SK-N-SH (cell line): ENCODE data around the gene CDSN.

Experiments used
- EP300 ChIP-seq, 2 experiments: IDR thresholded peaks; 2 replicates each; pipeline versions ENCODE4 v1.4.0 to v1.6.1; 2012; ENCODE audit warnings: borderline replicate concordance in 1 of 2, low read depth in 1 of 2, low read length in 1 of 2
- GABPA ChIP-seq: IDR thresholded peaks from 2 replicates; pipeline ENCODE4 v1.4.0; 2012; ENCODE audit warnings: low read depth, mild to moderate bottlenecking
- RXRA ChIP-seq: IDR thresholded peaks from 2 replicates; pipeline ENCODE4 v1.4.0; 2012; ENCODE audit warnings: low read depth, mild to moderate bottlenecking, borderline replicate concordance
- SMC3 ChIP-seq: IDR thresholded peaks from 2 replicates; pipeline ENCODE4 v1.6.1; 2012; ENCODE audit warnings: low read depth, low read length, improper control_type of control experiment
- TEAD4 ChIP-seq: IDR thresholded peaks from 2 replicates; pipeline ENCODE4 v1.4.0; 2012; ENCODE audit warnings: mild to moderate bottlenecking, borderline replicate concordance; ENCODE audit not compliant: insufficient read depth
- TF ChIP-seq, protein P1 (sequence below): fragments of 200-600 bp; sonication (generic); IDR thresholded peaks from 2 replicates; pipeline ENCODE4 v1.6.1; 2017; ENCODE audit warnings: antibody characterized with exemption, mild to moderate bottlenecking, moderate library complexity
- TF ChIP-seq, protein P2 (sequence below): fragments of 150-350 bp; IDR thresholded peaks from 2 replicates; pipeline ENCODE4 v1.6.1; 2017; ENCODE audit warnings: antibody characterized with exemption, low read length, low read depth, borderline replicate concordance
- TF ChIP-seq, protein P3 (sequence below): IDR thresholded peaks from 2 replicates; pipeline ENCODE4 v1.4.0; 2012; ENCODE audit warnings: low read depth

DNA sequence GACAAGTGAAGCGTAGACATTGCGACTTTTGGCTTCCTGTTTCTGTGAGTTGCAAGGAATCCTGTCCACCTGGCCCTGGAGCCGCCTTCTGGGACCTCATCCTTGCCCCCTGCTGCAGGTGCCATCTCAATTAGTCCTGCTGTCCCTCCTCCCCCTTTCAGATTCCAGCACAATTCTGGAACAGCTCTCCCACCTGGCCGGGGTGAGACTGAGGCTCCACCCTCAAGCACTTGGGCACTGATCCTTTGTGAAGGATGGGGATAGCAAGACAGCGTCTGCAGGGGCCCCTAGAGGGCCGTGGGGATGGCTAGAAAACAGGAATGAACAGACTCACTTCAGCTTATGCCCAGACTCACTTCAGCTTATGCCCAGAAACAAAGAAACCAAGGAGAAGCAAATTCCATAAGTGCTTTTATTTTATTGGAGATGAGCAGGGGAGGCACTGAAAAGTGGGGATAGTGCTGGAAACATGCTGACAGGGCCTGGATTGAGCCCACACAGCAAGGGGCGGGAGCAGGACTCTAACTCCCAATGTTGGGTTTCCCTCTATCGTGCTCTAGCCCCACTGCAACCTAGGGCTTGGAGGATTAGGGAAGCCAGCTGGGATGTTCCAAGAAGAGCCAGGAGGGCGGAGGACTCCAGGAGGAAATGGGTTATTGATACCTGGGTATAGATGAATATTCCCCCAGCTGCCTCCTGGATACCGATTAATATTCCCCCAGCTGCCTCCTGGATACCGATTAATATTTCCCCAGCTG lies 9.2 kb downstream of the CDSN start:
- TF ChIP-seq, protein P1, sequence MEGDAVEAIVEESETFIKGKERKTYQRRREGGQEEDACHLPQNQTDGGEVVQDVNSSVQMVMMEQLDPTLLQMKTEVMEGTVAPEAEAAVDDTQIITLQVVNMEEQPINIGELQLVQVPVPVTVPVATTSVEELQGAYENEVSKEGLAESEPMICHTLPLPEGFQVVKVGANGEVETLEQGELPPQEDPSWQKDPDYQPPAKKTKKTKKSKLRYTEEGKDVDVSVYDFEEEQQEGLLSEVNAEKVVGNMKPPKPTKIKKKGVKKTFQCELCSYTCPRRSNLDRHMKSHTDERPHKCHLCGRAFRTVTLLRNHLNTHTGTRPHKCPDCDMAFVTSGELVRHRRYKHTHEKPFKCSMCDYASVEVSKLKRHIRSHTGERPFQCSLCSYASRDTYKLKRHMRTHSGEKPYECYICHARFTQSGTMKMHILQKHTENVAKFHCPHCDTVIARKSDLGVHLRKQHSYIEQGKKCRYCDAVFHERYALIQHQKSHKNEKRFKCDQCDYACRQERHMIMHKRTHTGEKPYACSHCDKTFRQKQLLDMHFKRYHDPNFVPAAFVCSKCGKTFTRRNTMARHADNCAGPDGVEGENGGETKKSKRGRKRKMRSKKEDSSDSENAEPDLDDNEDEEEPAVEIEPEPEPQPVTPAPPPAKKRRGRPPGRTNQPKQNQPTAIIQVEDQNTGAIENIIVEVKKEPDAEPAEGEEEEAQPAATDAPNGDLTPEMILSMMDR, result no peak
- TF ChIP-seq, protein P2, sequence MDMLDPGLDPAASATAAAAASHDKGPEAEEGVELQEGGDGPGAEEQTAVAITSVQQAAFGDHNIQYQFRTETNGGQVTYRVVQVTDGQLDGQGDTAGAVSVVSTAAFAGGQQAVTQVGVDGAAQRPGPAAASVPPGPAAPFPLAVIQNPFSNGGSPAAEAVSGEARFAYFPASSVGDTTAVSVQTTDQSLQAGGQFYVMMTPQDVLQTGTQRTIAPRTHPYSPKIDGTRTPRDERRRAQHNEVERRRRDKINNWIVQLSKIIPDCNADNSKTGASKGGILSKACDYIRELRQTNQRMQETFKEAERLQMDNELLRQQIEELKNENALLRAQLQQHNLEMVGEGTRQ, result no peak
- no peak for TF ChIP-seq RXRA
- TF ChIP-seq SMC3, result no peak
- no peak for TF ChIP-seq GABPA
- TF ChIP-seq TEAD4, result no peak
- no peak for TF ChIP-seq EP300 (IDR thresholded peaks at IDR 0.05; ENCODE audit: borderline replicate concordance in 1 of 2, low read depth in 1 of 2, low read length in 1 of 2)
- TF ChIP-seq, protein P3, sequence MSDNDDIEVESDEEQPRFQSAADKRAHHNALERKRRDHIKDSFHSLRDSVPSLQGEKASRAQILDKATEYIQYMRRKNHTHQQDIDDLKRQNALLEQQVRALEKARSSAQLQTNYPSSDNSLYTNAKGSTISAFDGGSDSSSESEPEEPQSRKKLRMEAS, result no peak
